WTC11 (cell line): ENCODE results near the gene TOX2.

ENCODE experiments used
- CREM ChIP-seq: sonication (generic); formaldehyde crosslinking; IDR thresholded peaks from 2 replicates; pipeline ENCODE4 v1.8.1; 2022; ENCODE audit warnings: mild to moderate bottlenecking, missing genetic modification reagents, moderate library complexity
- ETV6 ChIP-seq: sonication (generic); formaldehyde crosslinking; IDR thresholded peaks from 2 replicates; pipeline ENCODE4 v1.8.1; 2022; ENCODE audit warnings: mild to moderate bottlenecking, missing genetic modification reagents
- FOXP1 ChIP-seq: sonication (generic); formaldehyde crosslinking; IDR thresholded peaks from 2 replicates; pipeline ENCODE4 v1.8.0; 2022; ENCODE audit warnings: missing genetic modification reagents, mild to moderate bottlenecking, moderate library complexity, borderline replicate concordance
- IRF2 ChIP-seq: sonication (generic); formaldehyde crosslinking; IDR thresholded peaks from 2 replicates; pipeline ENCODE4 v1.8.0; 2022; ENCODE audit warnings: low read depth, missing genetic modification reagents, borderline replicate concordance
- MYBL2 ChIP-seq: sonication (generic); formaldehyde crosslinking; IDR thresholded peaks from 2 replicates; pipeline ENCODE4 v1.8.1; 2023; ENCODE audit warnings: mild to moderate bottlenecking, moderate library complexity, missing genetic modification reagents
- TEAD4 ChIP-seq: sonication (generic); formaldehyde crosslinking; IDR thresholded peaks from 2 replicates; pipeline ENCODE4 v1.8.0; 2022; ENCODE audit warnings: mild to moderate bottlenecking, missing genetic modification reagents
- ZNF263 ChIP-seq: sonication (generic); formaldehyde crosslinking; IDR thresholded peaks from 2 replicates; pipeline ENCODE4 v1.8.1; 2022; ENCODE audit warnings: low read depth, mild to moderate bottlenecking, moderate library complexity, missing genetic modification reagents
- ZNF416 ChIP-seq: fragments of 250-450 bp; sonication (Bioruptor Pico); IDR thresholded peaks from 2 replicates; pipeline ENCODE4 v1.9.0; 2021; ENCODE audit warnings: mild to moderate bottlenecking, inconsistent platforms
- ZNF423 ChIP-seq: fragments of 250-450 bp; sonication (Bioruptor Pico); IDR thresholded peaks from 2 replicates; pipeline ENCODE4 v2.1.2; 2022; ENCODE audit warnings: mild to moderate bottlenecking, moderate library complexity
- TF ChIP-seq, protein P1 (sequence below): fragments of 200-600 bp; IDR thresholded peaks from 2 replicates; pipeline ENCODE4 v1.8.0; 2022; ENCODE audit warnings: antibody characterized with exemption
- TF ChIP-seq, protein P2 (sequence below): sonication (generic); formaldehyde crosslinking; conservative IDR thresholded peaks from 2 replicates; pipeline ENCODE4 v1.8.1; 2022; ENCODE audit warnings: mild to moderate bottlenecking, missing genetic modification reagents
- TF ChIP-seq, protein P3 (sequence below): sonication (generic); formaldehyde crosslinking; IDR thresholded peaks from 2 replicates; pipeline ENCODE4 v1.8.0; 2022; ENCODE audit warnings: mild to moderate bottlenecking, missing genetic modification reagents
- TF ChIP-seq, protein P4 (sequence below): sonication (generic); formaldehyde crosslinking; IDR thresholded peaks from 2 replicates; pipeline ENCODE4 v1.8.1; 2022; ENCODE audit warnings: missing genetic modification reagents, borderline replicate concordance
- TF ChIP-seq, protein P5 (sequence below): sonication (generic); formaldehyde crosslinking; IDR thresholded peaks from 2 replicates; pipeline ENCODE4 v1.8.1; 2023; ENCODE audit warnings: mild to moderate bottlenecking, missing genetic modification reagents, moderate library complexity

DNA sequence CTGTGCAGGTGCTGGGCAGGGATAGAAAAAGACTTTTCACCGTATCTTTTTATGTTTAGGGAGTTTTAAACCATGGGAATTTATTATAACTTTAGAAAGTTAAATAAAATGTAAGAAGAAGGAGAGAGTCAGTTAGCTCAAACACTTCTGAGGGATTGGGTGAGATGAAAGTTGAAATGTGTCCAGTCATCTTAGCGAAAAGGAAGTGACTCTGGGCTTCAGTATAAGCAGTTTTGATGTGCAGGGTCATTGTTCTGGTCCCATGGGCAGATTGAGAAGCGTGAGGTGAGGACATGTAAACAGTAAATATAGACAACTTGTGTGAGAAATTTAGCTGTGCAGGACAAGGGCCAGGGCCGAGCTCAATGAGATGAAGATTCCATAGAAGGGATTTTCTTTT, 66.9 kb downstream of the TOX2 start:
- no peak for TF ChIP-seq MYBL2 (CRISPR knock-in tag)
- TF ChIP-seq ZNF263 (CRISPR knock-in tag): no peak
- no peak for TF ChIP-seq FOXP1 (CRISPR knock-in tag)
- TF ChIP-seq, protein P1, sequence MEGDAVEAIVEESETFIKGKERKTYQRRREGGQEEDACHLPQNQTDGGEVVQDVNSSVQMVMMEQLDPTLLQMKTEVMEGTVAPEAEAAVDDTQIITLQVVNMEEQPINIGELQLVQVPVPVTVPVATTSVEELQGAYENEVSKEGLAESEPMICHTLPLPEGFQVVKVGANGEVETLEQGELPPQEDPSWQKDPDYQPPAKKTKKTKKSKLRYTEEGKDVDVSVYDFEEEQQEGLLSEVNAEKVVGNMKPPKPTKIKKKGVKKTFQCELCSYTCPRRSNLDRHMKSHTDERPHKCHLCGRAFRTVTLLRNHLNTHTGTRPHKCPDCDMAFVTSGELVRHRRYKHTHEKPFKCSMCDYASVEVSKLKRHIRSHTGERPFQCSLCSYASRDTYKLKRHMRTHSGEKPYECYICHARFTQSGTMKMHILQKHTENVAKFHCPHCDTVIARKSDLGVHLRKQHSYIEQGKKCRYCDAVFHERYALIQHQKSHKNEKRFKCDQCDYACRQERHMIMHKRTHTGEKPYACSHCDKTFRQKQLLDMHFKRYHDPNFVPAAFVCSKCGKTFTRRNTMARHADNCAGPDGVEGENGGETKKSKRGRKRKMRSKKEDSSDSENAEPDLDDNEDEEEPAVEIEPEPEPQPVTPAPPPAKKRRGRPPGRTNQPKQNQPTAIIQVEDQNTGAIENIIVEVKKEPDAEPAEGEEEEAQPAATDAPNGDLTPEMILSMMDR: no peak
- TF ChIP-seq, protein P2, sequence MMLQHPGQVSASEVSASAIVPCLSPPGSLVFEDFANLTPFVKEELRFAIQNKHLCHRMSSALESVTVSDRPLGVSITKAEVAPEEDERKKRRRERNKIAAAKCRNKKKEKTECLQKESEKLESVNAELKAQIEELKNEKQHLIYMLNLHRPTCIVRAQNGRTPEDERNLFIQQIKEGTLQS (CRISPR knock-in tag): no peak
- TF ChIP-seq, protein P3, sequence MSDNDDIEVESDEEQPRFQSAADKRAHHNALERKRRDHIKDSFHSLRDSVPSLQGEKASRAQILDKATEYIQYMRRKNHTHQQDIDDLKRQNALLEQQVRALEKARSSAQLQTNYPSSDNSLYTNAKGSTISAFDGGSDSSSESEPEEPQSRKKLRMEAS (CRISPR knock-in tag): no peak
- no peak for TF ChIP-seq IRF2 (CRISPR knock-in tag)
- no peak for TF ChIP-seq ZNF423 (CRISPR knock-in tag)
- TF ChIP-seq, protein P4, sequence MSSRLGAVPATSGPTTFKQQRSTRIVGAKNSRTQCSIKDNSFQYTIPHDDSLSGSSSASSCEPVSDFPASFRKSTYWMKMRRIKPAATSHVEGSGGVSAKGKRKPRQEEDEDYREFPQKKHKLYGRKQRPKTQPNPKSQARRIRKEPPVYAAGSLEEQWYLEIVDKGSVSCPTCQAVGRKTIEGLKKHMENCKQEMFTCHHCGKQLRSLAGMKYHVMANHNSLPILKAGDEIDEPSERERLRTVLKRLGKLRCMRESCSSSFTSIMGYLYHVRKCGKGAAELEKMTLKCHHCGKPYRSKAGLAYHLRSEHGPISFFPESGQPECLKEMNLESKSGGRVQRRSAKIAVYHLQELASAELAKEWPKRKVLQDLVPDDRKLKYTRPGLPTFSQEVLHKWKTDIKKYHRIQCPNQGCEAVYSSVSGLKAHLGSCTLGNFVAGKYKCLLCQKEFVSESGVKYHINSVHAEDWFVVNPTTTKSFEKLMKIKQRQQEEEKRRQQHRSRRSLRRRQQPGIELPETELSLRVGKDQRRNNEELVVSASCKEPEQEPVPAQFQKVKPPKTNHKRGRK (CRISPR knock-in tag): no peak
- TF ChIP-seq ETV6 (CRISPR knock-in tag): no peak
- no peak for TF ChIP-seq CREM (CRISPR knock-in tag)
- no peak for TF ChIP-seq ZNF416 (CRISPR knock-in tag)
- no peak for TF ChIP-seq TEAD4 (CRISPR knock-in tag)
- TF ChIP-seq, protein P5, sequence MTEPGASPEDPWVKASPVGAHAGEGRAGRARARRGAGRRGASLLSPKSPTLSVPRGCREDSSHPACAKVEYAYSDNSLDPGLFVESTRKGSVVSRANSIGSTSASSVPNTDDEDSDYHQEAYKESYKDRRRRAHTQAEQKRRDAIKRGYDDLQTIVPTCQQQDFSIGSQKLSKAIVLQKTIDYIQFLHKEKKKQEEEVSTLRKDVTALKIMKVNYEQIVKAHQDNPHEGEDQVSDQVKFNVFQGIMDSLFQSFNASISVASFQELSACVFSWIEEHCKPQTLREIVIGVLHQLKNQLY (CRISPR knock-in tag): no peak
